Measurements from ENCODE around the gene LIMS2.

GRCh38 chr2:127649100-127649611, 26.2 kb downstream of the LIMS2 start:
- TF ChIP-seq EZH2phosphoT487 (IDR thresholded peaks at IDR 0.05; ENCODE audit: low read depth) (no peak), CTCF (IDR thresholded peaks at IDR 0.05; ENCODE audit: low read depth, low read length) (no peak)

All from OCI-LY3 (cell line).